Left lobe of liver (tissue), 2 donors: ENCODE measurements around the gene SPG7. TPM values are rescaled to one million over a fixed set of nuclear protein-coding genes. Genes with fewer than 3 reads are reported as not detected.

Experiments
- ATAC-seq: fragments of 200-7000 bp; cut with Tn5 transposase; one replicate; pipeline ENCODE4 v1.9.1; 2020; ENCODE audit warnings: mild to moderate bottlenecking, moderate library complexity
- DNase-seq: peaks from one replicate; pipeline ENCODE4 v3.0.0-alpha.2; 2020; ENCODE audit warnings: low spot score
- total RNA-seq: library from RNA; stranded (reverse); gene quantifications from one replicate; pipeline ENCODE4 v1.2.1, GENCODE V29; 2021
- donor health status: DM: no; HTN: no; CAD: no; lungs with moderate emphysema.
- donor health status: DM: no; HTN: yes; CAD: no.

SPG7 gene
- total RNA-seq, 1 donor from 2014 or later: 68.1 TPM

DNA sequence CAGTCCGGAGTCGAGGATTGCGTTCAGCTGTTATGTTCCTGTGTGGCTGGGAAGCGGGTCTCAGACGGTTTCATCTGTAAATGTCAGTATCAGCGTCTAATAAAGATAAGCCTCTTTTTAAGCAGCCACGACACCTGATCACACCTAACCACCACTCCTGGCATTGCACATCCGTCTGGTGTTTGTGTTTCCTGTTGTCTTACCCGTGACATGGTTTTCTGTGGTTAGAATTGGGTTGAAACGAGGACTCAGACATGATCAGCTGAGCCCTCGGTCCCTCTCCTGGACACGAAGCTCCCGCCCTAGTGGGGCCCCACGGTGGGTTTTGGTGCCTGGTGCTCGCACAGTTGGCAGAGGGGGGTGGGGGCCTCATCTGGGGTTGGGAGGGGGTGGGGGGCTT lies 85.6 kb downstream of the SPG7 start:
- ATAC-seq (no peak), DNase-seq (no peak)

DNA sequence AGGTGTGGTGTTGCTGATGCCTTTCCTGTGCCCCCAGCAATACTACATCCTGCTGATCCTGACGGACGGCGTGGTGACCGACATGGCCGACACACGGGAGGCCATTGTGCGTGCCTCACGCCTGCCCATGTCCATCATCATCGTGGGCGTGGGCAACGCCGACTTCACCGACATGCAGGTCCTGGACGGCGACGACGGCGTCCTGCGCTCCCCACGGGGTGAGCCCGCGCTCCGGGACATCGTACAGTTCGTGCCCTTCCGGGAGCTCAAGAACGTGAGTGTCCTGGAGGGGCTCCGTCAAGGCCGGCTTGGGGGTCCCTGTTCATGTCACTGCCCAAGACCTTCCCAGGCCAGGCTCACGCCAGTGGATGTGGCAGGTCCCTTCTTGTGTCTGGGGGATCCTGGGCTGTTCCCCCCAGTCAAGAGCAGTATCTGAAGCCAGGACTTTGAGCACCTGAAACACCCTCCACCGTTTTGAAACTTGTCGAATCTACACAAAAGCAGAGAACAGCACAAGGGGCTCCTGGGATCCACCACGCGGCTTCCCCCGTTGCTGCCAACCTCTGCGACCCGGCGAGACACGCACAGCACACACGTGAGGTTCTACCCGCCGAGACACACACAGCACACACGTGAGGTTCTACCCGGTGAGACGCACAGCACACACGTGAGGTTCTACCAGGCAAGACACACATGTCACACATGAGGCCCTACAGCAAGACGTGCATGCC lies 87.3 kb downstream of the SPG7 start:
- ATAC-seq: no peak
- no peak for DNase-seq

DNA sequence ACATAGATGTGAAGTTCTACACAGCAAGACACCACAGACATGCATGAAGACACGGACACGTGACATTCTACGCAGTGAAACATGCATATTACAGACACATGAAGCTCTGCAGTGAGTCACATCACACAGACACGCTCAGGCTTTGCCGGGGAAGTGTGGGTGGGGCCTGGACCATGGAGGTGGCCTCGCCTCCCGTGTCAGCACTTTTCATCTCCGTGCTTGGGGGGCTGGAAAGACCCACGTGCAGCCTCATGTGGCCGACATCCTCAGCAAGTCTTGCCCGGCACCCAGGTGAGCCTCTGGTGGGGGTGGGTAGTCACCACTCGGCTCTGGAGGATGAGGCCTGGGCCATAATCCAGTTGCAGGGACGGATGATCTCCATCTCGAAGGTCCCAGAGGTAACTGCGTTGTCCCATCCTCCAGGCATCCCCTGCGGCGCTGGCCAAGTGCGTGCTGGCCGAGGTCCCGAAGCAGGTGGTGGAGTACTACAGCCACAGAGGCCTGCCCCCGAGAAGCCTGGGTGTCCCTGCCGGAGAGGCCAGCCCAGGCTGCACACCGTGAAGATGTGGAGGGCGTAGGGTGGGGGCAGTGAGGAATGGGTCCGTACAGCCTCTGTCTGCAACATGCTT lies 88.0 kb downstream of the SPG7 start:
- no peak for DNase-seq
- ATAC-seq: no peak

DNA sequence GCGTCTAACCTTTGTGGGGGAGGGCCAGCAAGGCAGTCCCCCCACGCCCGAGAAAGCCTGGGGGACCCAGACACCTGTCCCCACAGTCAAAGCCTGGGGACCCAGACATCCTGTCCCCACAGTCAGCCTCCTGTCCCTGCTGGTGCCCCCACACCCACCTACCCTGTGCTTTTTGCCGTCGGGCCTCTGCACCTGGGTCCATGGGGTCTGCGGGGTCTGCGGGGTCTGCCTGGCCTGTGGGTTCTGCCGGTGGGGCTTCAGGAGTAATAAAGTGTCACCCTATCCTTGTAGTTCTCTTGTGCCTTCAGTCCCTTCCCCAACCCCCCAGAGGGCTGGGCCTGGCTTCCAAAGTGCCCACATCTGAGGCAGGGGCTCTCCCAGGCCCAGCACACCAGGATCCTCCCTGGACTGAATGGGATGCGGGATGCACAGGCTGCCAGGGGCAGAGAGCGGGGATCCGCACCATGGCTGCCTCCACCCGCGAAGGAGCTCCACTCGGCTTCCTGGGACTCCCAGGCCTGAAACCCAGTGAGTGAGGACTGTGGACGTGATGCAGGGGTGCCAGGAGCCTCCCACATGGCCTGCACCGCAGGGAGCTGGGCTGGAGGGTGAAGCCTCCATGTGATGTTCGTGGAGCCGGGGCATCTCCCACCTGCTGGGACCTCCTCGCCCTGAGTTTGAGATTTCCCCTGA lies 88.9 kb downstream of the SPG7 start:
- DNase-seq: no peak
- ATAC-seq: no peak

DNA sequence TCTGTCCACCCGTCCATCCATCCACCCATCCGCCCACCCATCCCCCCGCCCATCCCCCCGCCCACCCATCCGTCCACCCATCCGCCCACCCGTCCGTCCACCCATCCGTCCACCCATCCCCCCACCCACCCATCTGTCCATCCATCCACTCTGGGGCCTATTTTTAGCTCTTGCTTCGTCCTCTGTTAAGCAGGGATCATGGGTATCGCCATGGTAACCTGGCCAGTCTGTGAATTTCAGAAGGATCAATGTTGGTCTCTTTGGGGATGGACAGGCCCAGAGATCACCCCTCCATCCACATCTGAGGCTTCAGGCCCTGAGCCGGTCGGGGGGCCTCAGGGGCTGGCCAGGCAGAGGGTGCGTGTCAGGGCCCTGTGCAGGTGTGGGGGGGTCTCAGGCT lies 90.0 kb downstream of the SPG7 start:
- no peak for DNase-seq
- ATAC-seq: no peak

DNA sequence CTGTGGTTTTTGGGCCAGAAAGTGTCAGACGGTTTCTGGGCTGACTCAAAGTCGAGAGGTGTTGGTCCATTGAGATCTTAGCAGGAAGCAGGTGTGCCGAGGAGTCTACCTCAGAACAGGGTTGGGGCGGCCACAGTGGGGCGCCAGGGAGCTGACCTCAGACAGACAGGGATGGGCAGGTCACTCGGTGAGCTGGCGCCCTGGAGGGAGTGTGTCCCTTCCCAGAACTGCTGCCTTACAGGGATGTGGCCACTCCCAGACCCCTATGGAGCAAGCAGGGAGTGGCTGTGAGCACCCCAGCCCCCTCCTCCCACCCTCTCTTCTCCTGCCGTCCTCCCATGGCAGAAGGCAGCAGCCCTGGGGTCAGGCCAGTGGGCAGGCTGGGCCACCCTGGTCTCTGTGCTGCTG lies 91.3 kb downstream of the SPG7 start:
- DNase-seq: no peak
- peak; percentile 34 for ATAC-seq

DNA sequence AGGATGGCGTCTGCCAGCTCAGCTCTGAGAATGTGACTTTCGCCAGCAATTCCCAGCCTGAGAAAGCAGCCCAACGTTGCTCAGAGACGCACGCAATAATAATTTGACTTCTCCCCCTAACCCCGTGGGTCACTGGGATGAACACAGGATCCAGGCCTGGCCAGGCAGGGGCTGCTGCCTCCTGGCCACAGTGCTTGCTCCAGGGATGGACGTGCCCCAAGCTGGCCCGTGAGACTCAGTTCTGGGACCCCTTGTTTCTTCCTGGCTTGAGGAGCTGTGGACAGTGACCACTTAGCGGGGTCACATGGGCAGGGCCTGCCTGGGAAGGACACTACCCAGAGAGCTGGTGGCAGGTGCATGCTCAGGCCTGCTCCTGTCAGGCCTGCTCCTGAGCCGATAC lies 91.7 kb downstream of the SPG7 start:
- ATAC-seq: no peak
- DNase-seq: no peak

DNA sequence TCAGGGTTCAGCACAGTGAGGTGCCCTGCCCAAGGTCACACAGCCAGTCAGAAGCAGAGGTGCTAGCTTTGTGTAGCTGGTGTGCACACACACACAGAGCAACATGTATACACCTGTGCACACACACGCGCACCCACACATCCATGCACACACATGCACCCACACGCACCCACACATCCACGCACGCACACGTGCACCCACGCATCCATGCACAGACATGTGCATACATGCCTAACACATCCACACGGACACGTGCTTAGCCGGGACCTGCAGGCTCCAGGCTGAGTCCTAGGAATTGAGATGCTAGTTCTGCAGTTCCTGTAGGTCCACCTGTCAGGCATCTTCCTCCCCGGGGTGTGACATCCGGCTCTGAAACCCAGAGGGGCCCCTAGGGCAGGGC lies 92.2 kb downstream of the SPG7 start:
- ATAC-seq (no peak), DNase-seq (no peak)

DNA sequence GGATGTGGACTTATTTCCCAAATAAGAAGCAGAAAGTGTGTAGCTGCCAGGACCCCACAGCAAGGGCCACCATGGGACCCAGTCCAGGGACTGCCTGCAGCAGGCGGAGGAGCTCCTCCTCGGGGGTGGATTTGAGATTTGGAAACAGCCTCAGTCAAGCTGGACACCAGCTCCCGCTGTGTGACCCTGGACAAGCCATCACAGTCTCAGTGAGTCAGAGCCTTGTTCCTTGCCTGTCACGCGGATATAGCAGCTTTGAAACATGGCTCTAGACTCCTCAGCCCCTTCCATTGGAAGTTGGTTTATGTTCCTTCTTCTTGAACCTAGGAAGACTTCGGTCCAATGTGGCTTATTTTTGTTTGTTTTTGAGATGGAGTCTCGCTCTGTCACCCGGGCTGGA lies 92.8 kb downstream of the SPG7 start:
- DNase-seq: no peak
- ATAC-seq: no peak

DNA sequence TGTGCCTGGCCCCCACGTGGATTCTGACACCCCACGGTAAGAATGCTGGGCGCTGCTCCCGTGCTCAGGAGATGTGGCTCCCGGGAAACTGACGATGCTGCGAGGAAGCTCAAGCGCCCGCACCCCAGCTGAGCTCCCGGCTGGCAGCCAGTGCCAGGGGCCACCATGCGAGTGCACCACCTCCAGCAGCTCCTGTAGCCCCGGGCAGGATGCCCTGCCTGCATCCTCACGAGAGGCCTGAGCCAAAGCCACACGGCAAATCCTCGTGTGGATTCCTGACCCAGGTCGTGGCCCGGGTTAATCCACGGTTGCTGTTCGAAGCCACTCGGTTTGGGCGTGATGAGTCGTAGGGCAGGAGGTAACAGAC lies 93.7 kb downstream of the SPG7 start:
- no peak for DNase-seq
- ATAC-seq: no peak

DNA sequence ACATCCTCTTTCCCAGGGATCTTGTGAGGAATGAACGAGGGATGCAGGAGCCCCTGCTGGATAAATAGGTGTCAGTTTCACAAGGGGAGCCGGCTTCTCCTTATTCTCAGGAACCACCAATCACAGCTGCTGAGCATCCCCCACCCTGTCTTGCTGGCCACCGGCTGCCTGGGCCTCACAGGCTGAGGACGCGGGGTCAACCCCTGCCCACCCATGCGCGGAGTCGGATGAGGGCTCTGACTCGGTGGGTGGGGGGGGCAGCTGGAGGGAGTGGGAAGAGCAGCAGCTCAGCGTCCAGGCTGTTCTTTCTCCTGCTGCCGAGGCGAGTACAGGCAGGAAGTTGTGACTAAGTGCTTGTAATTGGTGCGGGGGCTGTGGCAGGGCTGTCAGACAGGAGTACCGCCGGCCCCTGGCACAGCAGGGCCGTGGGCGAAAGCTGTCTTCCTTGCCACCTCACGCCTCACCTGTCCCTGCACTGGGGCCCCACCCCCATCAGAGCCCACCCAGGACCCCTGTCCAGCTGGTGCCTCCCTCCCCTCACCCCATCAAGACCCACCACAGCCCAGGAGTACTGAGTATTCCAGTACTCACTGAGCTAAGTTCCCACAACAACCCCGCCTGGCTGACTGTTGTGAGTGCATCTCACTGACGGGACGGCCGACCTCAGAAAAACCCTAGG lies 94.2 kb downstream of the SPG7 start:
- DNase-seq: no peak

DNA sequence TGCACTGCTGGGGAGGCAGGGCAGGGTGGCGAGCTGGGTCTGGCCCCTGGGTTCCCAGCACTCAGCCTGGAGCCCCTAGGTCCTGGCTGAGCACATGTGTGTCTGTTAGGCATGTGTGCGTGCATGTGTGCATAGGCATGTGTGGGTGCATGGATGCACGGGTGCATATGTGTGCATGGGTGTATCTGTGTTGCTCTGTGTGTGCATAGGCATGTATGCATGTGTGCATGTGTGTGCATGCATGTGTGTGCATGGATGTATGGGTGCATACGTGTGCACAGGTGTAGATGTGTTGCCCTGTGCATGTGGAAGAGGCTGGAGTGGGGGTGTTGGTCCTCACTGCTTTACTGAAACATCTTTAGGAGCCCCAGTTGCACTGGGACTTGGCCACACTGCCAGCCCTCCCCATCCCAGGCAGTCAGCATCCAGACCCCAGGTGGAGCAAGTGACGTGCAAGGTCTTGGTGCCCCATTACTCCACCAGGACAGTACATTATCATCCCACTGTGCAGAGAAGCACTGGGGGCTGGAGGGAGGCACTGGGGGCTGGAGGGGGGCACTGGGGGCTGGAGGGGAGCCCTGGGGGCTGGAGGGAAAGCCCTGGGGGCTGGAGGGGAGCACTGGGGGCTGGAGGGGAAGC lies 94.9 kb downstream of the SPG7 start:
- DNase-seq (no peak), ATAC-seq (no peak)

More for the DNA sequence above, 94.2 kb downstream of the SPG7 start:
- peak; percentile 21 for ATAC-seq

DNA sequence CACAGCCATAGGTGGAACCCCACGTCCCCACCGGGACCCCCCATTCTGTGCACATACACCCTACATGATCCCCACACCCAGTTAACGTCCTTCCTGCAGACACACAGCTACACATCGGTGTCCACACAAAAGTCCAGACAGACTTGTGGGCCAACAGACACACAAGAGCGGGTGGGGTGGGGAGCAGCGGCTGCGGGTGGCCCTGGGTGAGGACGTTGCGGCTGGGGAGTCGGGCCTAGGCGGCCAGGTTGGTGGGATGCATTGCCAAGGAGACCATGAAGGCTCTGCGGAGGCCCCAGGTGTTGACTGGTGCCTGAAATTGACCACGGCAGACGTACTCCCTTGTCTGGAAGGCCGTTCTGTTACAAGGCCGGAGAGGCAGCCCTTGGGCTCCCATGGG lies 96.6 kb downstream of the SPG7 start:
- ATAC-seq (no peak), DNase-seq (no peak)

DNA sequence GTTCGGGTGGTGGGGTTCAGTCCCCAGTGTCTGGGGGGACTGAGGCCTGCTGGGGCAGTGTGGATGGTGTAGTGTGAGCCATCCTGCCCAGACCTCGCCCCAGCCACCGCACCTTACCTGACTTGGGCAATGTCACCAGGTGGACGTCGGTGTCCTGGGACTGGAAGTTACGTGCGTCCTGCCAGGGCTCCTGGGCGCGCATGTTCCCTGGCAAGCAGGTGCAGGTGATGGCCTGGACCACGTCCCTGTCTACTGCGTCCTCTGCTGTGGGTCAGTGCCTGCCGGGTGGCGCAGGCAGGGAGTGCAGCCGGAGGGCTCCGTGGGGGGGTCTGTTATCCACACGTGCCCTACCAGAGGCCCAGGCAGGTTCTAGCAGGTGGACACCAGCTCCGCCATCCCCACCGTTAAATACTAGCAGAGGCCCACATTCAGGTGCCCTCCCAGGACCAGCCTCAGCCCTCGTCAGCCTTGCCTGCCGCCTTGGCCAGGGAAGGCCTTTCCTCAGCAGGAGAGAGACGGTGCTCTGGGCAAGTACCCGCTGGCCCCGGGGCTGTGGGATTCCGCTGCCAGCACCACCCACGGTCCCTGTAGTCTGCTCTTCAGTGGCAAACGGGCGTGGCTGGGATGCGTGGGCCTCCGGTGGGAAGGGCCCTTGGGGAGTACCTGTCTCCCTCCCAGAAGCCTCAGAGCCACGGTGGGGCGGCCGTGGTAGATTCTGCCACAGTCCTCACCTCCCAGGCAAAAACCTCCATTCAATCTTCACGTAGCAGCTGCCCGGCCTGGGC lies 97.2 kb downstream of the SPG7 start:
- DNase-seq (no peak), ATAC-seq (no peak)

DNA sequence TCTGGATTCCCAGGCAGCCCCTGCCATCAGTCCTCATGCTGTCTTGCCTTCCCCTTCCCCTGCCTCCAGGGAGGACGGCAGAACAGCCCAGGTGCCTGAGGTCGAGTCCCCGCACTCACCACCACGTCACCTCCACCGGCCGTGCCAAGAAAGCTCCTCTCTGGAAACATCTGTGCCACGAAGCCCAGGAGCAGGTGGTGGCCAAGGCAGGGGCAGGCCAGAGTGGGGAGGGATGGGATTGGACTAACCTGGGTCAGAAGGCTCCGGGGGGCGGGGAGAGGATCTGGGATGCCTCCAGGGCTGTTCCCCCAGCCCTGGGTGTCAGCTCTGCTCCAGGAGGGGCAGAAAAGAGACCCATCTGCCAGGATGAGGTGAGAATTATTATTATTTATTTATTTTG lies 97.8 kb downstream of the SPG7 start:
- ATAC-seq (no peak), DNase-seq (no peak)

Other genes starting within 250 kb of the SPG7 start
- gene ANKRD11, start 17.8 kb upstream of the SPG7 start, total RNA-seq: 50.7 TPM
- gene RPL13, start 52.3 kb downstream of the SPG7 start, total RNA-seq: 886 TPM
- 0.88 TPM for gene CPNE7, start 67.4 kb downstream of the SPG7 start, total RNA-seq
- gene DPEP1, start 105.2 kb downstream of the SPG7 start, total RNA-seq: 0.13 TPM
- gene CHMP1A, start 149.3 kb downstream of the SPG7 start, total RNA-seq: 34.7 TPM
- 5.2 TPM for gene SPATA33, start 149.4 kb downstream of the SPG7 start, total RNA-seq
- 69.1 TPM for gene CDK10, start 178.3 kb downstream of the SPG7 start, total RNA-seq
- gene SPATA2L, start 193.3 kb downstream of the SPG7 start, total RNA-seq: 13.8 TPM
- gene VPS9D1, start 212.5 kb downstream of the SPG7 start, total RNA-seq: 15.0 TPM
- 13.2 TPM for gene ZNF276, start 213.1 kb downstream of the SPG7 start, total RNA-seq